Activated CD4-positive, alpha-beta T cell treated with anti-CD3 and anti-CD28 coated beads, Interleukin-2, amount 50 U/mL, for 1 hour (primary cell): ENCODE measurements around the gene AZI2.

Experiments used
- DNase-seq: peaks from one replicate; pipeline ENCODE4 v3.0.0-alpha.2; 2020

The AZI2 gene

DNA sequence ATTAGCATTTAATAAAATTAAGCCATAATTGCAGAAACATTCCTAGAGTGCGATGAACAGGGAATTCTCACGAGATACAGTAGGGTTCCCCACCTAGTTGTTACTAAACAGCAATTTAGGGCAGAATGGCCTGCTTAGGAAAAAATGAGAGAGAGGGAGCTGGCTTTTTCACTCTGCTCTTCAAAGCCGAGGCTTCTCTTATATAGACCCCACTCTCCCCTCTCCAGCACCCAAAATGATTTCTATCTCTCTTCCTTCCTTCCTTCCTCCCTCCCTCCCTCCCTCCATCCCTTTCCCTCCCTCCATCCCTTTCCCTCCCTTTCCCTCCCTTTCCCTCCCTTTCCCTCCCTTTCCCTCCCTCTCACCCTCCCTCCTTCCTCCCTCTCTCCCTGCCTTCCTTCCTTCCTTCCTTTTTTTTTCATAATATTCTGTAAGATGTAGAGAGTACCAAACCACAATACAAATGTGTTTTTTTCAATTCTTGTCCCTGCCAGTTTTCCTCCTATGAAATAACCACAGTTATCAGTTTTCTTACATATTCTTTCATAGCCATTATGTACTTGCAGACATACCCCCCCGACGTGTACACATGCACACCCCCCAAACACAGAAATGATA, 48.2 kb downstream of the AZI2 start:
- DNase-seq, result no peak

GRCh38 chr3:28299705-28300104, 48.9 kb downstream of the AZI2 start:
- DNase-seq, result no peak

DNA sequence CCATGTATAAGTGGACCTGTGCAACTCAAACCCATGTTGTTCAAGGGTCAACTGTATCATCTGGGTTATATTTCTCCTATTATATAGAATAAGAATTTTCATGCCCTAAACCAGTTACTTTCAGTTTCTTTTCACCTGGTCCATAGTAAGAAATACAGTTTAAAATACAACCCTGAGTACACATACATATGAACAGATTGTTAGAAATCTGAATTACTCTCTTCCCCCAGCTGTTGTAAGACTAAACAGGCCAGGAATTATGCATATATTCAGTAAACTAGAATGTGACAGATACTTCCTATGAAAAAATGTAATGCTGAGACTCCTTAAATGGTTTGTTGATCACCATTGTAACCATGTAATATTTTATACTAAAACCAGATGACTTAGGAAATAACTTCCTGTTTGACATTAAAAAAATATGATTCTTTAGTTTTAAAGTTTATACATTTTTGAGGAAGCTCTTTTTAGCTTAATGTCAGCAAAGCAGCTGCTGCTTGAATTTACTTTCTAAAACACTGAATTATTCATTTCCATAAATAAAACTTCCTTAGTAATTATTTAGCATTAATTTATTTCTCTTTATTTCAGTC, 52.6 kb downstream of the AZI2 start:
- DNase-seq, result no peak

- DNase-seq, result no peak
These were observed 53.8 kb downstream of the AZI2 start for GRCh38 chr3:28294667-28295413.

GRCh38 chr3:28292622-28293021, 56.0 kb downstream of the AZI2 start:
- DNase-seq, result no peak

GRCh38 chr3:28291577-28291976, 57.0 kb downstream of the AZI2 start:
- no peak for DNase-seq

DNA sequence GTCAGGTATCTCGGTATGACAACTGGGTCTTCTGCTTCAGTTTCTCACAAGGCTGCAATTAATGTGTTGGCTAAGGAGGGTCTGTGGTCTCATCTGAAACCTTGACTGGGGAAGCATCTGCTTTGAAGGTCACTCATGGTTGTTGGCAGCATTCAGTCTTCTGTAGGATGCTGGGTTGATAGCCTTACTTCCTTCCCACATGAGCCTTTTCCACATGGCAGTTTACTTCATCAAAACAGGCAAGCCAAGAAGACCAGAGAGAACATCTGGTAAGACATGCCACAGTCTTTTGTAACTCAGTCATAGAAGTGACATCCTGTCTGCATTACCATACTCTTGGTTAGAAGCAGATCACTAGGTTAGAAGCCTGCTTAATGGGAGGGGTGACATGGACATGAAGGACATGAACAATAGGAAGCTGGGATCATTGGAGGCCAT, 57.7 kb downstream of the AZI2 start:
- no peak for DNase-seq

DNA sequence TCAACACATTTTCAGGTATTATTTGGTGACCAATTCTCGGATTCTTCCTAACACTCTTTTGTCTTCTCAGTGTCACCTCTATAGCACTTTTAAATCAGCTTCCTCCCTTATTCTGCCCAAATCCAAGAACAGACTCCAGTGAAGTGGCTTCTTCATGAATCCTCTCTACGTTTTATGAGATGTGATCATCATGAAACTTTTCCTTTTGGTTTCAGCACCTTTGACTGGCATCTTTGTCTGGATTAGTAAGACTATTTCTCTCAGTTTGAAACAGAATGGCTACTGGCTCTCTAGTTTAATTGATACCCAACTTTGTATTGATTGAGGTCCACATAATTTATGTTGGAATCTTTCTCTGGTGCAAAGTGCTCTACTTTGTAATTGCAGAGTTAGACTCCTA, 61.6 kb downstream of the AZI2 start:
- DNase-seq, result no peak

DNA sequence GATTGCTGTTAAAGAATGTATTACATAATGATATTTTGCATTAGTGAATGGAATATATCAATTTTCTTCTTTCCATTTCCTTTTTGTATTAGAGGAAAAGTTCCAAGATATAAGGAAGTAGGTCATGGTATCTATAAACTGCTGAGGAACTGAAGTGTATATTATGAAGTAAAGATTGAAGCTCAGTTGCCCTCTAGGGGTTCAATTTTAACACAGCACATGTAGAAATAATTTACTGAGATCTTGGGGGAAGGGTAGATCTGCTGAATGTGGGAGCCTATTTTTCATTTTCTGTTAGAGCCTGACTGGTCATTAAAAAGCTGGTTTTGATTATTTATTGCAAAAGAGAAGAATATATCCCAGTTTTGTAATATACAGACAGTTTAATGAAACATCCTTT, 62.0 kb downstream of the AZI2 start:
- no peak for DNase-seq

- no peak for DNase-seq
These were observed 67.8 kb downstream of the AZI2 start for GRCh38 chr3:28280781-28281180.

GRCh38 chr3:28279770-28280169, 68.9 kb downstream of the AZI2 start:
- no peak for DNase-seq

- DNase-seq, result no peak
These were observed 69.7 kb downstream of the AZI2 start for GRCh38 chr3:28278918-28279317.

DNA sequence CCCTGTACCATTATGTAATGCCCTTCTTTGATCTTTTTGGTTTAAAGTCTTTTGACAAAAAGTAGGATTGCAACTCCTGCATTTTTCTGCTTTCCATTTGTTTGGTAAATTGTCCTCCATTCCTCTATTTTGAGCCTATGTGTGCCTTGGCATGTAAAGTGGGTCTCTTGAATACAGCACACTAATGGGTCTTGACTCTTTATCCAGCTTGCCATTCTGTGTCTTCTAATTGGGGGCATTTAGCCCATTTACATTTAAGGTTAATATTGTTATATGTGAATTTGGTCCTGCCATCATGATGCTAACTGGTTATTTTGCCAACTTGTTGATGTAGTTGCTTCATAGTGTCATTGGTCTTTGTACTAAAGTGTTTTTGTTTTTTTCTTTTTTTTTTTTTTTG, 74.8 kb downstream of the AZI2 start:
- no peak for DNase-seq
